ENCODE results near the gene EBF4.

The EBF4 gene

DNA sequence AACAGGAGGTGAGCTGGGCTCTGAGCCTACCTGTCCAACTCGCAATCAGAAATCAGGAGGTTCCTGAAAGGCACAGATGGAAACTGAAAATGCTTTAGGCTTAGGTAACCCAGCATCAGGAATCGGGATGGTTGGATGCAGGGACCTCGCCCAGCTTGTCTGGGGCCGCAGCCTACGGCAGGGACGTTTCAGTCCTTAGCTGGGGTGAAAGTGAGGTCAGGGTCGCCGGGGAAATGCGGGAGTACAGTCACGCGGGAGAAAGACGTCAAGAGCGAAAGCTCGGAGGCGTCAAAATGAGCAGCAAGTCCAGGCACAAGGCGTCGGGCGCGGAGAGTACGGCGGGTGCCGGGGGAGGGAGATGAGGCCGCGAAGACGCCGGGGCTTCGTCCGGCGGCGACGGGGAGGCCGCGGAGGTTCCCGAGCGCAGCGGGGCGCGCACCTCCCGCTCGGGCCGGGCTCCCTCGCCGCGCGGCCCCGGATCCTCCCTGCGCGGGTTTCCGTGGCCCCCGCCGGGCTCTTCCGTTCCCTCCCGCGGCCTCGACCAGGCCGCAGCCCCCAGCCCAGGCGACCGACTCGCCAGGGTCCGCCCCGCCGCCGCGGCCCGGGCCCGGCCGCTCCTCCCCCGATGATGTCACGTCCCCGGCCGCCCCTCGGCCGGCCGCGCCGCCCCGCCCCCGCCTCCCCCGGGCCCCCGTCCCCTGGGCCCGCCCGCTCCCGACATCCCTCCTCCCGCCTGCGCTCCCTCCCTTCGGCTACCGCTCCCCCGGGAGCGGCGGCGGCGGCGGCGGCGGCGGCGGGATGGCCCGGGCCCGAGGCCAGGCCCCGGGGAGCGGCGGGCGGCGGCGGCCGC lies at the start of gene EBF4:
TSS of gene EBF4 (plus strand) at position 745 of the 850 bp plus-strand sequence. CDS start 866 bp downstream, outside the sequence.
- DNase-seq = peak; percentile 66

GRCh38 chr20:2643708-2644107 lies 48.9 kb upstream of the EBF4 start:
- DNase-seq = no peak

- DNase-seq = peak; percentile 95
Observed at GRCh38 chr20:2651772-2652723, 40.5 kb upstream of the EBF4 start, which contains the start of gene NOP56. Gene NOP56 (plus strand): TSS chr20:2652632. CDS start chr20:2652661, 29 bp downstream.

- no peak for DNase-seq
Observed at GRCh38 chr20:2652724-2653555, 39.6 kb upstream of the EBF4 start.

DNA sequence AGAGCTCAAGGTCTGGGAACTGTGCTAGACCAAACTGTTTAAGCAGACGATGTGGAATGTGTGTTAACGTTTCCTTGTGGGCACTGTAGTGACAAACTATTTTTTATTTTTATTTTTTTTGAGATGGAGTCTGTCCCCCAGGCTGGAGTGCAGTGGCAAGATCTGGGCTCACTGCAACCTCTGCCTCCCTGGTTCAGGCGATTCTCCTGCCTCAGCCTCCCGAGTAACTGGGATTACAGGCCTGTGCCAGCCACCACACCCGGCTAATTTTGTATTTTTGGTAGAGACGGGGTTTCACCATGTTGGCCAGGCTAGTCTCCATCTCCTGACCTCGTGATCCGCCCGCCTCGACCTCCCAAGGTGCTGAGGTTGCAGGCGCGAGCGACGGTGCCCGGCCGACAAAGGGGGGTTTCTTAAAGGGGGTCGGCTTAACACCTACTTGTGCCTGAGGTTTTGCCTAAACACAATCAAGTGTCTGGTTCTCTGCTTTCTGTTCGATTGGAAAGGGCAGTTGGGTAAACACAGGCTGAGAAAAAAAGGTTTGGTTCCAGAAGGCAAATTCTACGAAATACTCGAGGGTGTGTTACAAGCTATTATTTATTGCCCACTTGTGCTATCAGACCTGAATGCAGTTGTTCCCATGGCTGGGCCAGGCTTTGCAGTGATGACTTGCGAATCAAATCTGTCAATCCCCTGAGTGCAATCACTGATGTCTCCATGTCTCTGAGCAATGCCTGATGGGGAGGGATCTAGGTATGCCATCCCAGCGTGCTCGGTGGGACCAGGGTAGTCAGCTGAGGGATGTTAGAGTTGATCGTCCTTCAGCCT lies 38.8 kb upstream of the EBF4 start:
- no peak for DNase-seq

- DNase-seq = no peak
Observed at GRCh38 chr20:2654384-2654822, 38.2 kb upstream of the EBF4 start.

GRCh38 chr20:2654831-2655230 lies 37.7 kb upstream of the EBF4 start:
- DNase-seq = no peak

DNA sequence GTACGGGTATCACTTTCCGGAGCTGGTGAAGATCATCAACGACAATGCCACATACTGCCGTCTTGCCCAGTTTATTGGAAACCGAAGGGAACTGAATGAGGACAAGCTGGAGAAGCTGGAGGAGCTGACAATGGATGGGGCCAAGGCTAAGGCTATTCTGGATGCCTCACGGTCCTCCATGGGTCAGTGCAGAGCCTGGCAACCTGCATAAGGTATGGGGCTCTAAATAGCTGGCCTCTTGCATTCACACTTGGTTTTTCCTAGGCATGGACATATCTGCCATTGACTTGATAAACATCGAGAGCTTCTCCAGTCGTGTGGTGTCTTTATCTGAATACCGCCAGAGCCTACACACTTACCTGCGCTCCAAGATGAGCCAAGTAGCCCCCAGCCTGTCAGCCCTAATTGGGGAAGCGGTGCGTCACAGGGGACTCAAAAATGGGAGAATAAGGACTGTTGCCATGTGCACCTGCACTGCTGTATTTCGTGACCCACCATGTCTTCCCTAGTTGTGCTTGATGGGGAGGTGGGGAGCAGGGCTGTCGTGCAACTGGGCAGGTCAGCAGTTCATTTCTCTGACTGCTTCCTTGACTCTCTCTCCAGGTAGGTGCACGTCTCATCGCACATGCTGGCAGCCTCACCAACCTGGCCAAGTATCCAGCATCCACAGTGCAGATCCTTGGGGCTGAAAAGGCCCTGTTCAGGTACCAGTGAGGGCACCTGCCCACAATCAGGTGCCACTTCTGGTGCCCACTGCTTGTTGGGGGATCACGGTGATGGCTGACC lies 37.1 kb upstream of the EBF4 start:
- no peak for DNase-seq

DNA sequence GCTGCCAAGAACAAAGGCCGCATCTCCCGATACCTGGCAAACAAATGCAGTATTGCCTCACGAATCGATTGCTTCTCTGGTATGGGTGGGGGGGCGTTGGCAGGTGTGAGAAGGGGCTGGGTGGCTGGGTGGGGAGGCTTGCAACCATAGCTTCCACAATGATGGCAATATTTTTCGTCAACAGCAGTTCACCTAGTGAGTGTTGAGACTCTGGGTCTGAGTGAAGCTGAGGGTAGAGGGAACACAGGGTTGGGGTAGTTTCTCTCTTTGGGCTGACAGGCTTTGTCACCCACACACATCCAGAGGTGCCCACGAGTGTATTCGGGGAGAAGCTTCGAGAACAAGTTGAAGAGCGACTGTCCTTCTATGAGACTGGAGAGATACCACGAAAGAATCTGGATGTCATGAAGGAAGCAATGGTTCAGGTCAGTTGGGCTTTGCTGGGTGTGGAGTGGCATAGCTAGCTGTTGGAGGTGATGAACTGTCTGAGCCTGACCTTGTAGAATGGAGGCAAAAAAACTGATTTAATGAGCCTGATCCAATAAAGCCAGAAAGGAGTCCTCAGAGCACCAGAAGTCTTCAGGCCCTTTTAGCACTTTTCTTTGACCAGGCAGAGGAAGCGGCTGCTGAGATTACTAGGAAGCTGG lies 36.0 kb upstream of the EBF4 start:
- no peak for DNase-seq

- DNase-seq = no peak
Observed at GRCh38 chr20:2657241-2657640, 35.3 kb upstream of the EBF4 start.

GRCh38 chr20:2657674-2658073 lies 34.9 kb upstream of the EBF4 start:
- no peak for DNase-seq

GRCh38 chr20:2658414-2659354 lies 33.9 kb upstream of the EBF4 start:
- peak; percentile 57 for DNase-seq

- DNase-seq = no peak
Observed at GRCh38 chr20:2659547-2659946, 33.0 kb upstream of the EBF4 start.

GRCh38 chr20:2663364-2663886 lies 29.2 kb upstream of the EBF4 start:
- no peak for DNase-seq

- peak; percentile 96 for DNase-seq
Observed at GRCh38 chr20:2663887-2664719, 28.5 kb upstream of the EBF4 start, which contains the start of gene IDH3B. Gene IDH3B (minus strand): TSS chr20:2664216. CDS start chr20:2664188, 28 bp downstream.

GRCh38 chr20:2671977-2672376 lies 20.6 kb upstream of the EBF4 start:
- no peak for DNase-seq

DNA sequence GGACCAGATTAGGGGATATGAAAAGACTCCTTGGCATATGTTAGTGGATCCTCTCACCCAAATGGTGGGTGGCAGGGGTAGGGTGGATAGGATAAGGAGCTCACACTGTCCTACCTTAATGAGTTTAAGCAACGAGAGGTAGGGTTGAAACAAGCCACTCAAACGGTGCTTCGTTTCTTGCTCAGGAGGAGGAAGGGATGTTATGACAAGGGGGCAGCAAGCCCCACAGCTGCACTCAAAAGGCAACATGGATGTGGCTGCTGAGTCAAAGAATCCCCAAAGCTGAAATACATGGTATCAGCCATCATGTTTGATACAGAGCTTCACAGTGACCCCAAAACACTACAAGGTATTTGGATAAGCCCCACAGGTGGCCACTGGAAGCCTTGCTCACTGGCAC lies 20.1 kb upstream of the EBF4 start:
- no peak for DNase-seq

DNA sequence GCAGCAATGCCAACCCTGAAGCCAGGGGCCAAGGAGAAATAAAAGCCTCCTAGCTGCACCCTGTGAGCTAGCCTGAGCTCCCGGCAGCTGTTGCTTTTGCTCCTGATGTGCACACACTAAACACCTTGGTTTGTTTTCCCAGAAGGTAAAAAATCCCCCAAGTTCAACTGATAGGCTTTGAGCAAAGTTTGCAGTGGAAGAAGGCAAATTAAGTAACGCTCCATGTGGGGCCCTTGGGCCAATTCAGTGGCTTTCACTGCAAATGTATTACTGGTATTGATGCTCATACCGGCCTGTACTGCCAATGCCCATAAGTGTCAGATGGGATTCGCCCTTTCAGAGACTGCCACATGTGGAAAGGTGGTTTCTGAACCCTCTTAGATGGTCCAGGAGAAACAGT lies 19.1 kb upstream of the EBF4 start:
- DNase-seq = no peak

All from islet precursor cell (in vitro differentiated cells).